ENCODE measurements around the gene MKI67.

DNA sequence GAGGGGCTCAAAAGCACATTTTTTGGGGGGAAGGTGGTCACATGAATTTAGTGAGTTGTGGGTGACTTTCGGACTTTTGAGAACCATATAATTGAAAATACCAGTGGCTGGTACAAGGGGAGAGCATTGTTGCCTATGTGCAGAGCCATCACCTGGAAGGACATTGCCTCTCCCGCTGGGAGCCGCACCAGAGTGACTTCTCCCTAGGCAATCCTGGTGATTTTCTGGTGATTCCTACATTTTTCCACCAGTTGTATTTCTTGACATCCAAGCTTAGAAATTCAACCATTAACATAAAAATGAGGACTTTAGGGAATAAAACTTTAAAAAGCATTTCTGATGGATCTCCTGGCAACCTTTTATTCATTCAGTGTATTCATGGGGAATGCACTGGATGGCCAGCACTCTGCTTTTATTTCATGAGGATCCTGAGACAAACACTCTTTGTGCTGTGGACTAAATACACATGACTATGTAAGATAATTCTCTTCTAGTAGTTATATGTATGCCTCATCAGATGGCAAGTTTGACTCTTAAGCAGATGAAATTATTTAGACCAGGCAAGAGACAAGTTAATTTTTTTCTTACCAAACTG, 41.8 kb upstream of the MKI67 start:
- TF ChIP-seq POLR2A (IDR thresholded peaks at IDR 0.05; ENCODE audit: low read depth, low read length) (no peak), TAF1 (IDR thresholded peaks at IDR 0.05; ENCODE audit: borderline replicate concordance, low read depth, low read length) (no peak)
